Posterior vena cava (tissue), 2 donors: ENCODE measurements around the gene ZBTB16. TPM values are rescaled to one million over a fixed set of nuclear protein-coding genes. Genes with fewer than 3 reads are reported as not detected.

ENCODE experiments used
- DNase-seq: peaks from one replicate; pipeline ENCODE4 v3.0.0-alpha.2; 2020; ENCODE audit warnings: low spot score
- intact Hi-C, 2 donors: fragments of 100-400 bp; cut with DNase I; formaldehyde crosslinking; loops; one replicate each; pipeline versions ENCODE4 v1.14.1 to v1.14.2; 2022 to 2023
- total RNA-seq, 2 donors: library from RNA; stranded (reverse); fragmentation: NEBNext Ultra II Directional; extraction: Animal tissue kit (Norgen Biotek cat#: 25700); gene quantifications; one replicate each; pipeline ENCODE4 v1.2.1, GENCODE V29; 2021
- donor health status: DM: yes; HTN: yes; CAD: no.
- donor health status: DM: yes; HTN: yes; CAD: no.

ZBTB16 gene
- total RNA-seq, 2 donors from 2014 or later, result 188 to 208 TPM

- intact Hi-C loops, result no loop called here
- peak; percentile 85 for DNase-seq
These were observed 95.6 kb downstream of the ZBTB16 start for GRCh38 chr11:114155116-114155515.

DNA sequence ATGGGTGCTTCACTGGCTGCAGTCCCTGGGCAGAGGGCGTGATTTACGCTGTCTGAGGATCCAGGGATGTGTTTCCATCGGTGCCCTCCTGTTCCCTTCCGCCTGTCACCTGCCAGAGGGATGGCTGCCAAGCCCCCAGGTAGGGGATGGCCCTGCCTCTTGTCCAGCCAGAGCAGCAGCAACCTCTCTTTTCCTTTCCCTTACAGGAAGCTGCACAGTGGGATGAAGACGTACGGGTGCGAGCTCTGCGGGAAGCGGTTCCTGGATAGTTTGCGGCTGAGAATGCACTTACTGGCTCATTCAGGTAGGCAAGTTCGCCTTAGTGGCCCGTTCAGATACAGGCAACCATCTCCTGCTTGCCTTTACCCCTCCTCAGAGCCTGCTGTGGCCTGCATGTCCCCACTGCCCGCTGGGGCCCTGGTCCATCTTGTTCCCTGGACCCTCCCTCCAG is 96.6 kb downstream of the ZBTB16 start:
- intact Hi-C loops, result no loop called here
- peak; percentile 61 for DNase-seq

DNA sequence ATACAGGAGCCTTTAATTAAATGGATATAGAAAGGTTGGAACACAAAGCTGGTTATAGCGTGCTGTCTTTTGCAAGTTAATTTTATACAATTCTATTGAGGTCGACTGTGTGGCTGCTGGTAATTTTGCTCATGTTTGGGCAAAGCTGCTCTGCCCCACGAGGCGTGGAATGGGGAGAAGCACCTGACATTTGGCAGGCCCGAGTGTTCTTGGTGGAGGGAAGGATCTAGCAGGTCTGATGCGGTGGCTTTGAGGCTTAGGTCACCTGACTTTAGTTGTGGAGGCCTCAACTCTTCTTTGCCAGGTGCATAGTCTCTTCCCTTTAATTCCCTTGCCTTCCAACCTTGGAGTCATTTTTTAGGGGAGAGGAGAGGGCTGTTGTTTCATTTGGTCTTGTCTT is 97.3 kb downstream of the ZBTB16 start:
- DNase-seq, result peak; percentile 46
- intact Hi-C loops, result no loop called here

DNA sequence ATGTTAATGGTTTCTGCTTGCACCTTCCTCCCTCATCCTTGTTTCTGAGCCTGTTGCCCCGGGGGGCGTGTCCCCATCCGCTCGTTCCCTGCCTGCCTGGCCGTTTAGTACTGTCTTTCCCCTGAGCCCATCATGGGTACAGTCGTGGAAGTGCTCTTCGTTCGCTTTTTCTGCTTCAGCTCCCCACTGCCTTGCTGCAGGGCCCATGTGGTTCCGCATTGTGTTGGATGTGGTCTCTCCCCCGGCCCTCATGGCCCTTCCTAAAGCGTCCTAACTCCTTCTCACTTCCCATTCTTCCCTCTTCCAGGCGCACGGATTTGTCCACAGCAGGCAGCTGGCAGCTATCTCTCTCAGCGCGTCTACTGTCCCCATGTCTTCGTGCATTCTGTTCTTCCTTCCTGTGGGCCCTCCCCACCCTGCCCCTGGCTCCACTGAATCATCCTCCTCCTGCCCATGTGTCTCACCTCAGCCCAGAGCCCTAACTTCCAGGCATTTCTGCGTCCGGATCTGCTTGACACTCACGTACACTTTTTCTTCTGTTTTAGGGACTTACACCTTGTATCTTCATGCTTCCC is 98.1 kb downstream of the ZBTB16 start:
- intact Hi-C loops, result no loop called here
- DNase-seq, result peak; percentile 51

DNA sequence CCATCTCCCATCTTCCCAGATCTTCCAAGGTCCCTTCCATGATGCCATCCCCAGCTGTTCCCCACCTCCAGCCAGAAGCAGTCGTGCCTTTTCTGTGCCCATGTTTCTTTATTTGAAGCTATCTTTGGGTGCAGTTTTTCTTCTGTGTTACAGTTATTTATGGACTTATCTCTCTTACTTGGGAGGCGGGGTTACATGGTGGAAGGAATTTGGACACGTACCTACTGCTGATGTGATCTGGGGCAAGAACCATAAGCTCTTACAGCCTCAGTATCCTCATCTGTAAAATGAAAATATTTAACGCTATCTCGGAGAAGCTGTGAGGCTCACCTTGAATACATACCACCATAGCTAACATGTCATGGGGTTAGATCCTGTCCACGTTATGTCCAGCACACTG is 98.9 kb downstream of the ZBTB16 start:
- intact Hi-C loops, result no loop called here
- DNase-seq, result no peak

- intact Hi-C loops, result no loop called here
These were observed 99.4 kb downstream of the ZBTB16 start for GRCh38 chr11:114158886-114159285.

DNA sequence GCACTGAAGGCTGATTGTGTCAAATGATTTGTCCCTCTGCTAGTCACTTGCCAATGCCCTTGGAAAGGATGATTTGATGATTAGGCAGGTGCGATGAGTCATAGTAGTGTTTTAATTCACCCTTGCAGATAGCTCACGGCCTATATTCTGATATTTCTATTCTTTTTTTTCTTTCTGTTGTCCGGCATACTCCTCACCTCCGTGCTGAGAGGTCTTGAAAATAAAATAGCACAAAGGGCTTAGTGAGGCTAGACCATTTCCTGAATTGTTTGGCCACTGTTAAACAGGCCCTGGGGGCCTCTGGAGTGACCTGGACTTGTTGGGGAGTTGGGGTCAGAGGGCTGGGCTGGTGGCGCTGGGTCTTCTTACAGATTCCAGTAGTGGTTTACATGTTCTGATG is 99.8 kb downstream of the ZBTB16 start:
- intact Hi-C loops, result no loop called here
- DNase-seq, result peak; percentile 75

More at GRCh38 chr11:114158886-114159285, 99.4 kb downstream of the ZBTB16 start:
- peak; percentile 80 for DNase-seq

- intact Hi-C loops, result loop anchor here in 1 of 2 donors (5.0 kb wide), 1 partner anchor 98 kb away; no protein-coding TSS in a partner anchor
- DNase-seq, result peak; percentile 100
These were observed 100.5 kb downstream of the ZBTB16 start for GRCh38 chr11:114159802-114160632.

DNA sequence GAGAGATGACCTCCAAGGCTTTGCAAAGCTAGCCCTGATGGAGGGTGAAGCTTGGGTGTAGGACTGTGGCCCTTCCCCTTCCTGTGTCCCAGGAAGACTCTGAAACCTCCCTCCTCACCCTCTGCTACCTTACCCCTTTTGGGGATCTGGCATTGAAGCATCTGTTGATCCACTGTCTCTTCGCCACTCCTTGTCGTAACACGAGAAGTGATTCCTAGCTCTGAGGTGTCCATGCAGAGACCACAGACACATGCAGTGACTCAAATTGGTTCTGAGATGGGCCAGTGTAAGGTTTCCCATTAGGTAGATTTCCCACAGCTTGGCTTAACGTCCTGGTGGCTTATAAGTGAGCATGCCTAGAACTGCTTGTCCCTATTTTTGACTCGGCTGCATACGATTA is 101.4 kb downstream of the ZBTB16 start:
- intact Hi-C loops, result loop anchor here in 1 of 2 donors (5.0 kb wide), 1 partner anchor 99 kb away; no protein-coding TSS in a partner anchor
- peak; percentile 31 for DNase-seq

- intact Hi-C loops, result loop anchor here in 1 of 2 donors (5.0 kb wide), 1 partner anchor 99 kb away; no protein-coding TSS in a partner anchor
- peak; percentile 42 for DNase-seq
These were observed 102.2 kb downstream of the ZBTB16 start for GRCh38 chr11:114161486-114162250.

- peak; percentile 95 for DNase-seq
- intact Hi-C loops, result loop anchor here in 1 of 2 donors (5.0 kb wide), 1 partner anchor 100 kb away; no protein-coding TSS in a partner anchor
These were observed 103.2 kb downstream of the ZBTB16 start for GRCh38 chr11:114162719-114163123.

- peak; percentile 81 for DNase-seq
These were observed 103.7 kb downstream of the ZBTB16 start for GRCh38 chr11:114163229-114163631.

GRCh38 chr11:114163830-114164401 is 104.4 kb downstream of the ZBTB16 start:
- peak; percentile 78 for DNase-seq
- intact Hi-C loops, result loop anchor here in 1 of 2 donors (5.0 kb wide), 1 partner anchor 102 kb away; no protein-coding TSS in a partner anchor

More at GRCh38 chr11:114163229-114163631, 103.7 kb downstream of the ZBTB16 start:
- intact Hi-C loops, result loop anchor here in 1 of 2 donors (5.0 kb wide), 1 partner anchor 101 kb away; no protein-coding TSS in a partner anchor

DNA sequence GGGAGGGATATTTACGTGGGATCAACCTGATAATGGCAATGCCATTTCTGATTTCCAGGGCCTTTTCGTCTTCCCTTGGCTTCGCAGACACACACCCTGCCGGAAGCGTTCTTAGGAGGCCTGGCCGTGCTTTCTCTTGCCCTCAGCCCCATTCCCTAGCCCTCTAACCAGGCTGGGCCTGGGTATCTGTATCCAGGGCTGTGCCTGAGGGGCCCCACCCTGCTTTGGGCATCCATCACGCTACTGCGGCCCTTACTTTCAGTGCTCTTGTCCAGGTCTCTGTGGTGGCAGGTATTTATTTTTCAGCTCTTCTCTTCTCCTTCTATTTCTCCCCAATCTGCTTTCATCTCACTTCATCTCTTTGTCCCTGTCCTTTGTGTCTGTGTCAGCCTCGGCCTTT is 105.0 kb downstream of the ZBTB16 start:
- intact Hi-C loops, result loop anchor here in 1 of 2 donors (5.0 kb wide), 1 partner anchor 102 kb away; no protein-coding TSS in a partner anchor
- DNase-seq, result peak; percentile 72

DNA sequence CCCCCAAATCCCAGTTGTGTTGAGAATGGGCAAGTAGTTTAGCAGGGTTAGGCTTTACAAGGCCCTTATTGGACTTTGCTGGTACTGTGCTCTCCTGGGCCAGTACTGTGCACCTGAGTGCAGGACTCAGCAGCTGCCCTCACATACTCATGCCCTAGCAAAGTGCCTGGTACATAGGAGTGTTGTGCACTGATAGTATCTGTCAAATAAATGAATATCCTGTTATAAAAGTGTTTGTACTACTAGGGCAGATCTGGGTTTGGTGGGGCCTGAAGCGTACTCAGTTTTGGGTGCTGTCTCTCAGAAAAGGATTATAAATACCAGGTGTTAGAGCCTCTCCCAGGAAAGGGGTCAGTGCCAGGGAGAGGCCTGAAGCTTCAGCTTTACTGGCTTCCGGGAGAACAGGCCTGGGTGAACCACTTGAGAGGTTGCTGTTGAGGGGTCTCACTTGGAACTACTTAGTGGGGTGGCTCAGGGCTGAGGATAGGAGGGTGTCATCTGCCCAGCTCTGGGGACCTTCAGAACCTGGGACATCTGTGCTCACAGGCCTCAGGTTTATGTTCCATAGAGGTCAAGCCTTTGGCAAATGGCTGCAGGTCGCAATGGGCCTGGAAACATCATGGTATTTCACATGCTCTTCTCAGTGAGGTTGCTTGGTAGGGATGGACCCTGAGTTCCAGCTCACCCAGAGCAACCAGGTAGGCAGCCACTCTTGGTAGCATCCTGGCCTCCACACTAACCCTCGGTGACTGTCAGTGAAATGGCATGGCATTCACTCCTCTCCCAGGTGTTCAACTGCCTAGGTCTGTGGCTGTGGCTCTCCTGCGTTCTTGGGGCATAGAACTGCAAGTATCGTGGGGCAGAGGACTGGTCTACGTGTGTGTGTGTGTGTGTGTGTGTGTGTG is 106.1 kb downstream of the ZBTB16 start:
- intact Hi-C loops, result no loop called here
- peak; percentile 56 for DNase-seq

- intact Hi-C loops, result no loop called here
- no peak for DNase-seq
These were observed 106.9 kb downstream of the ZBTB16 start for GRCh38 chr11:114166362-114166761.

GRCh38 chr11:114166897-114167323 is 107.4 kb downstream of the ZBTB16 start:
- peak; percentile 15 for DNase-seq
- intact Hi-C loops, result no loop called here

DNA sequence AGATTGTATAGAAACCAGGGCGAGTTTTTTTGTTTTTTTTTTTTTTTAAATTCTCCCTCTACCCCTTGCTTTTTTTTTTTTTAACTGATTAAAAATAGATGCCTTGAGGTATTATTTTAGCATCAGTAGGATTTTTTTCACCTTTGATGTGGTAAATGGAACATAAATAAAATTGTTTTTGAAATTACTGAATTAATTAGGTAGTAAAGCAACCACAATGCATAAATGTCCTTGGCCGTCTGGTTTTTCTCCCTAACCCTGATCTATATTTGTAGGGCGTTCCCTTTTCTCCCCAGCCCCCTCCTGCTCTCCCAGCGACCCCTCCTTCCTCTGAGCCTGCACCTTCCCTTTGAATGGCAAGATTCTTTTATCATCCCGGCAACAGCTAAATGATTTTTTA is 107.8 kb downstream of the ZBTB16 start:
- intact Hi-C loops, result no loop called here

More for the DNA sequence above, 107.8 kb downstream of the ZBTB16 start:
- DNase-seq, result peak; percentile 19
